IPS-15b (cell line): ENCODE data around the gene XYLT2.

Source experiments
- H3K27me3 ChIP-seq: one replicate; pipeline ENCODE4 v1.6.1; 2013; ENCODE audit warnings: low read length; ENCODE audit not compliant: control insufficient read depth, insufficient read depth
- H3K36me3 ChIP-seq: one replicate; pipeline ENCODE4 v1.6.1; 2013; ENCODE audit warnings: low read length; ENCODE audit not compliant: control insufficient read depth, insufficient read depth
- H3K4me1 ChIP-seq: one replicate; pipeline ENCODE4 v1.6.1; 2013; ENCODE audit warnings: mild to moderate bottlenecking, low read length; ENCODE audit not compliant: control insufficient read depth, insufficient read depth
- H3K4me3 ChIP-seq: one replicate; pipeline ENCODE4 v1.5.1; 2013; ENCODE audit warnings: low read depth, low read length
- H3K9ac ChIP-seq: one replicate; pipeline ENCODE4 v1.6.1; 2013; ENCODE audit warnings: low read depth, mild to moderate bottlenecking, low read length
- H3K9me3 ChIP-seq: one replicate; pipeline ENCODE4 v1.6.1; 2013; ENCODE audit warnings: mild to moderate bottlenecking, low read length; ENCODE audit not compliant: control insufficient read depth, insufficient read depth

Gene XYLT2

DNA sequence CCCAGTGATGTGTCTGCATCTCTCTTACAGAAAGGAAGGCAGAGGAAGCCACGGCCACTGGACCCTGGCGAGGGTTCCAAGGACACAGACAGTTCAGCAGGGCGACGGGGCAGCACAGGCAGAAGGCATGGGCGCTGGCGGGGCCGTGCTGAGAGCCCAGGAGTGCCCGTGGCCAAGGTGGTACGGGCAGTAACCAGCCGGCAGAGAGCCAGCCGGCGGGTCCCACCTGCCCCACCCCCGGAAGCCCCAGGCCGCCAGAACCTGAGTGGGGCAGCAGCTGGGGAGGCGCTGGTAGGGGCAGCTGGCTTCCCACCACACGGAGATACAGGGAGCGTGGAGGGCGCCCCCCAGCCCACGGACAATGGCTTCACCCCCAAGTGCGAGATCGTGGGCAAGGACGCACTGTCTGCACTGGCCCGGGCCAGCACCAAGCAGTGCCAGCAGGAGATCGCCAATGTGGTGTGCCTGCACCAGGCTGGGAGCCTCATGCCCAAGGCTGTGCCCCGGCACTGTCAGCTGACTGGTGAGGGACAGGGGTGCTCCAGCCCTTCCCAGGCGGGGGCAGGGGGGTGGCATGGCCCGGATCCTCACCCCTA is 7.8 kb downstream of the XYLT2 start:
- Histone ChIP-seq H3K9me3 (no peaks in the 10 kb centered on the region), H3K4me3 (no peak overlapping the region), H3K9ac (no peak overlapping the region), H3K27me3 (no peaks in the 10 kb centered on the region), H3K36me3 (peaks cover 45% of the 10 kb centered on the region), H3K4me1 (no peaks in the 10 kb centered on the region)

DNA sequence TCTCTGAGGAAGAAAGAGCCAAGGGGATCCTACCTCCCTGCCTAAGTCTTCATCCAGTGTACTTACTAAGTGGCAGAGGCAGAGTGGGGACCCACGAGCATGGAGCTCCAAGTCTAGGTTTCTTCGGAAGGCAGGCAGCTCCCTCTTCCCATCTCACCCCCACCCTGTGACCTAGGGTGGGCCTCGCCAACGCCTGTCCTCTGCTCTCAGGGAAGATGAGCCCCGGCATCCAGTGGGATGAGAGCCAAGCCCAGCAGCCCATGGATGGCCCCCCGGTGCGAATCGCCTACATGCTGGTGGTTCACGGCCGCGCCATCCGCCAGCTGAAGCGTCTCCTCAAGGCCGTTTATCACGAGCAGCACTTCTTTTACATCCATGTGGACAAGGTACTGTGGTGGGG is 8.3 kb downstream of the XYLT2 start:
- Histone ChIP-seq H3K9ac (no peak overlapping the region), H3K9me3 (no peaks in the 10 kb centered on the region), H3K27me3 (no peaks in the 10 kb centered on the region), H3K4me3 (no peak overlapping the region), H3K4me1 (no peaks in the 10 kb centered on the region), H3K36me3 (peaks cover 47% of the 10 kb centered on the region)

DNA sequence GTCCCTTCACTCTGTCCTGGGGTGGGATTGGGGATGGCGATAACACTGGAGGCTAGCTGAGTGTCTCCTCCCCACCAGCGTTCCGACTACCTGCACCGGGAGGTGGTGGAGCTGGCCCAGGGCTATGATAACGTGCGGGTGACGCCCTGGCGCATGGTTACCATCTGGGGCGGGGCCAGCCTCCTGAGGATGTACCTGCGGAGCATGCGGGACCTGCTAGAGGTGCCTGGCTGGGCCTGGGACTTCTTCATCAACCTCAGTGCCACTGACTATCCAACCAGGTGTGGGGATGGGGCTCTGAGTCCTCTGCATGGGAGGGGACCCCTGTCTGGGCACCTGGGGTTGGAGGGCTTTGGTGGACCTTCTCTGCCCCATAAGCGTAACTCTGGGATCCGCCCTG is 8.8 kb downstream of the XYLT2 start:
- Histone ChIP-seq H3K4me1 (no peaks in the 10 kb centered on the region), H3K4me3 (no peak overlapping the region), H3K27me3 (no peaks in the 10 kb centered on the region), H3K9me3 (no peaks in the 10 kb centered on the region), H3K36me3 (peaks cover 49% of the 10 kb centered on the region), H3K9ac (no peak overlapping the region)

DNA sequence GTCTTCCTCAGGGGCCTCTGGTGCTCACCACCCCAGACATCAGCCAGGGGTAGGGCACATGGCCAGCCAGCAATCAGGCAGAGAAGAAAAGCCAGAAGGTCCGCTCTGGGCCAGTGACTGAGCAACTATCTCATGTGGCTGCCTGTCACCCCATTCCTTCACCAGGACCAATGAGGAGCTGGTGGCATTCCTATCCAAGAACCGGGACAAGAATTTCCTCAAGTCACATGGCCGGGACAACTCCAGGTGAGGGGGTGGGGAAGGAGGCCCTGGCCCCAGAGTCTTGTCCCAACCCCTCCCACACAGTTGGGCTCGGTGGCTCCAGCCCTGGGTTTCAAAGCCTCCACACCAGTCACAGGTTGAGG is 9.4 kb downstream of the XYLT2 start:
- Histone ChIP-seq H3K27me3 (no peaks in the 10 kb centered on the region), H3K36me3 (peaks cover 51% of the 10 kb centered on the region), H3K4me3 (no peak overlapping the region), H3K9ac (no peak overlapping the region), H3K9me3 (no peaks in the 10 kb centered on the region), H3K4me1 (no peaks in the 10 kb centered on the region)

DNA sequence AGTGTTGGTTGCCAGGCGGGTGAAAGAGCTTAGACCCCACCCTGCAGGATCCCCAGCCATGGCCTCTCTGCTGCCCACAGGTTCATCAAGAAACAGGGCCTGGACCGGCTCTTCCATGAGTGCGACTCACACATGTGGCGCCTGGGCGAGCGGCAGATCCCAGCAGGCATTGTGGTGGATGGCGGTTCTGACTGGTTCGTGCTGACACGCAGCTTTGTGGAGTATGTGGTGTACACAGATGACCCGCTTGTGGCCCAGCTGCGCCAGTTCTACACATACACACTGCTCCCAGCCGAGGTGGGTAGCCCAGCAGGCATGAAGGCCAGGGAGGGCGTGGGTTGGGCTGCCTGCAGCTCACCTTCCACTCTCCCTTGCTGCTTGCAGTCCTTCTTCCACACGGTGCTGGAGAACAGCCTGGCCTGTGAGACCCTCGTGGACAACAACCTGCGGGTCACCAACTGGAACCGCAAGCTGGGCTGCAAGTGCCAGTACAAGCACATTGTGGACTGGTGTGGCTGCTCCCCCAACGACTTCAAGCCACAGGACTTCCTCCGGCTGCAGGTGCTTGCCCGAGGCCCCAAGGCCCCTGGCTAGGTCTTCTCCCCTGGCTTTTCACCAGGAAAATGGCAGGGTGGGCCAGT is 9.9 kb downstream of the XYLT2 start:
- no peaks in the 10 kb centered on the region for H3K27me3 ChIP-seq
- no peak overlapping the region for H3K4me3 ChIP-seq
- H3K4me1 ChIP-seq: no peaks in the 10 kb centered on the region
- peaks cover 52% of the 10 kb centered on the region for H3K36me3 ChIP-seq
- no peaks in the 10 kb centered on the region for H3K9me3 ChIP-seq
- no peak overlapping the region for H3K9ac ChIP-seq

DNA sequence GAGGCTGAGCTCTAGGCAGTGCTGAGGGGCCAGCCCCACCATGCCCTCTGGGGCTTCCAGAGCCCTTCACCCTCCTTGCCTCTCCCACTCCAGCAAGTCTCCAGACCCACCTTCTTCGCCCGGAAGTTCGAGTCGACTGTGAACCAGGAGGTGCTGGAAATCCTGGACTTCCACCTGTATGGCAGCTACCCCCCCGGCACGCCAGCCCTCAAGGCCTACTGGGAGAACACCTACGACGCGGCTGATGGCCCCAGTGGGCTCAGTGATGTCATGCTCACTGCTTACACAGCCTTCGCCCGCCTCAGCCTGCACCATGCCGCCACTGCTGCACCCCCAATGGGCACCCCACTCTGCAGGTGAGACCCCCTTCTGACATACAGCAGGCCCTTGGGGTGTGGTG is 10.5 kb downstream of the XYLT2 start:
- no peak overlapping the region for H3K4me3 ChIP-seq

DNA sequence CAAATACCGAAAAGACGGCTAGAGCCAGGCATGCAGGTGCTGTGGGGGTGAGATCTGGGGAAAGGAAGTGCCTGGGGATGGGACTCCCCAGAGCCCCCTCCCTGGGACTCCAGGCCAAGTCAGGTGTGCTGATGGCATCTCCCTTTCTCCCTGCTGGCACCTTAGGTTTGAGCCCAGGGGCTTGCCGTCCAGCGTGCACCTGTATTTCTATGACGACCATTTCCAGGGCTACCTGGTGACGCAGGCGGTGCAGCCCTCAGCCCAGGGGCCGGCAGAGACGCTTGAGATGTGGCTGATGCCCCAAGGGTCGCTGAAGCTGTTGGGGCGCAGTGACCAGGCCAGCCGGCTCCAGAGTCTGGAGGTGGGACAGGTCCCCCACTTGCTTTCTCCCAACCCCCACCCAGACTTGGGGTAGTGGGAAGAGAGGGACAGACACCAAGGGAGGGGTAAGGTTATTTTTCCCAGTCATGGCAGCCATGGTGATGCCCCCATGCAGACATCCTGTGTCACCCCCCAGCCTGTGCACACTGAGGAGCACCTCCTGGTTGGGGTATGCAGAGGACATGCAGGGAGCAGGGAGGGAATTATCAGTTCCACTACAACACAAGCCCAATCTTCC is 11.1 kb downstream of the XYLT2 start:
- no peaks in the 10 kb centered on the region for H3K9me3 ChIP-seq
- H3K4me1 ChIP-seq: no peaks in the 10 kb centered on the region
- H3K27me3 ChIP-seq: no peaks in the 10 kb centered on the region
- H3K36me3 ChIP-seq: peaks cover 55% of the 10 kb centered on the region
- H3K9ac ChIP-seq: no peak overlapping the region
- no peak overlapping the region for H3K4me3 ChIP-seq

More for the DNA sequence above, 10.5 kb downstream of the XYLT2 start:
- Histone ChIP-seq H3K9ac (no peak overlapping the region), H3K9me3 (no peaks in the 10 kb centered on the region), H3K27me3 (no peaks in the 10 kb centered on the region), H3K36me3 (peaks cover 55% of the 10 kb centered on the region), H3K4me1 (no peaks in the 10 kb centered on the region)

DNA sequence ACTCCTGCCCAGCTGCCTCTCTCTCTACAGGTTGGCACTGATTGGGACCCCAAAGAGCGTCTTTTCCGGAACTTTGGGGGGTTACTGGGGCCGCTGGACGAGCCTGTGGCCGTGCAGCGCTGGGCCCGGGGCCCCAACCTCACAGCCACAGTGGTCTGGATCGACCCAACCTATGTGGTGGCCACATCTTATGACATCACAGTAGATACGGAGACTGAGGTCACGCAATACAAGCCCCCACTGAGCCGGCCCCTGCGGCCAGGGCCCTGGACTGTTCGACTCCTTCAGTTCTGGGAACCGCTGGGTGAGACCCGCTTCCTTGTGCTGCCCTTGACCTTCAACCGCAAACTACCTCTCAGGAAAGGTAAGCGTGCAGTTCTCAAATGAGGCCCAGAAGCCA is 12.3 kb downstream of the XYLT2 start:
- H3K27me3 ChIP-seq: no peaks in the 10 kb centered on the region
- H3K4me1 ChIP-seq: peaks cover 4% of the 10 kb centered on the region
- H3K9me3 ChIP-seq: no peaks in the 10 kb centered on the region
- H3K36me3 ChIP-seq: peaks cover 55% of the 10 kb centered on the region
- H3K9ac ChIP-seq: no peak overlapping the region
- H3K4me3 ChIP-seq: no peak overlapping the region

DNA sequence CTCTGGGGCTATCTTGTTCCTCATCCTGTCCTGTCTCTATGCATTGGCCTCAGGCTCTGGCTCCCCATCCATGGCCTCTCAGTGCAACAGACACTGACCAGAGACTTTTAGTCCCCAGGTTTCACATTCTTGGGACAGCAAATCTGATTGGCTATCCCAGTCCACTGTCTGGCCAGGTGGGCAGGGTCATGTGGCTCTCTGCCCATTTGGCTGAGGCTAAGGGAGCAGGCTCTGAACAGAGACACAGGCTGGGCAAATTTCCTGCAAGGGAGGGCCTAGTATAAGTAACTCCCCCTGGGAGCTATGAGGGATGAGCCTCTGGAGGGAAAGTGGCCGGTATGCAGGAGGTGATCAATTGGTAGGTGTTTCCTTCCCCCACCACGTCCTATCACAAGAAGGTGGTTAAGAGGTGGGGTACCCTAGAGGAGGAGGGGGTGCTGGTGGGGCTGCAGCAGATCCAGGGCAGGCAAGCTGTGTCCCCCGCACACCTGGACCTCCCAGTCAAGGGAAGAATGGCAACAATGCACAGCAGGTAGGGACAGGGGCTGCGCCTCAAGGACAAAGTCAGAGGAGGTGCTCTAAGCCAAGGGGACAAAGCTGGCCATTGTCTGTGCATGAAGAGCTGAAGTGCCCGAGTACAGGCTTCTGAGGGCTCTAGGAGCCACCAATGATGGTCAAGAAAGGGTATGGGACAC is 13.2 kb downstream of the XYLT2 start:
- H3K9ac ChIP-seq: no peak overlapping the region
- peaks cover 7% of the 10 kb centered on the region for H3K4me1 ChIP-seq
- no peaks in the 10 kb centered on the region for H3K27me3 ChIP-seq
- no peaks in the 10 kb centered on the region for H3K9me3 ChIP-seq
- H3K4me3 ChIP-seq: no peak overlapping the region
- peaks cover 51% of the 10 kb centered on the region for H3K36me3 ChIP-seq

DNA sequence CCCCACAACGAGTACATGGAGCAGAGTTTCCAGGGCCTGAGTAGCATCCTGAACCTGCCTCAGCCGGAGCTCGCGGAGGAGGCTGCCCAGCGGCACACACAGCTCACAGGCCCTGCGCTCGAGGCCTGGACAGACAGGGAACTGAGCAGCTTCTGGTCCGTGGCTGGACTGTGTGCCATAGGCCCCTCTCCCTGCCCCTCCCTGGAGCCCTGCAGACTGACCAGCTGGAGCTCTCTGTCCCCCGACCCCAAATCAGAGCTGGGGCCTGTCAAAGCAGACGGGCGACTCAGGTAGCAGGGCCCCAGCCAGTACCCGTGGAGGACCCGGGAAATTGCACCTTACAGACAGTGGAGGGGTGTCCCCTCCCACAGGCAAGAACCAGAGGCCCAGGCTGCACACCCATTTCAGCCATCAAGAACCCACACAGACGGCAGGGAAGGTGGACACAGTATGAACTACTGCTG is 14.1 kb downstream of the XYLT2 start:
- Histone ChIP-seq H3K4me3 (no peak overlapping the region), H3K36me3 (peaks cover 44% of the 10 kb centered on the region)

DNA sequence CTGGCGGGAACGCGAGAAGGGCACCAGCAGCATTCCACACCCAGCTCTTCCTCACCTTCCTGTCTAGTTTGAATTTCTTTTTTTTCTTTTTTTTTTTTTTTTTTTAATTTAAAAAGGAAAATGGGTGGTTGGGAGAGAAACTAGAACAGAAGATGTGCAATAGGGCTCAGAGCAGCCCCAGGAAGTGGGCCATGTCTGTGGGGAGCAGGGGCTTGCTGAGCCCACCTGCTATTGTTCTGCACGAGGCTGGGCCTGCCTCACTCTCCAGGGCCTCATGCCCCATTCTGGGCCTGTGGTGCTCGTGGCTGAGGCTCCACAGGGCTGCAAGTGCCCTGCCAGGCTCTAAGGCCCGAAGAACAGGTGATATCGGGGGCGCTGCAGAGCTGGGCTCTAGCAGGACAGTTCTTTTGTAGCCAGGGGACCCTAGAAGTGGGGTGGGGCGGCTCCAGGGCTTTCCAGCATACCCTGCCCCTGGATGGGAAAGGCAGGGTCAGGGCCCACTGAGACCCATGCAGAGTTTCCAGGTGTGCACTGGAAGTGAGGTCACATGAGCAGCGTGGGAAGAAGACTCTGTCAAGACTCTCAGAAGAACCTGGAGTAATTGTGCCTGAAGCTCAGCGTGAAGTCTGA is 14.7 kb downstream of the XYLT2 start:
- Histone ChIP-seq H3K27me3 (no peaks in the 10 kb centered on the region), H3K9me3 (no peaks in the 10 kb centered on the region), H3K4me1 (peaks cover 15% of the 10 kb centered on the region), H3K4me3 (no peak overlapping the region), H3K36me3 (peaks cover 41% of the 10 kb centered on the region), H3K9ac (no peak overlapping the region)

More for the DNA sequence above, 14.1 kb downstream of the XYLT2 start:
- no peak overlapping the region for H3K9ac ChIP-seq
- no peaks in the 10 kb centered on the region for H3K27me3 ChIP-seq
- H3K9me3 ChIP-seq: no peaks in the 10 kb centered on the region
- H3K4me1 ChIP-seq: peaks cover 11% of the 10 kb centered on the region
